HPDE6-E6E7 (cell line): ENCODE data around the gene DUSP14.
"Not testable (repeated sequence)": the region's sequence is repeated elsewhere in the genome, so short reads cannot be mapped to it uniquely, and the experiment has no call there.

ENCODE experiments used
- DNase-seq: peaks from one replicate; pipeline ENCODE4 v3.0.0; 2011; ENCODE audit warnings: missing footprints; ENCODE audit errors: extremely low spot score

Gene DUSP14, protein sequence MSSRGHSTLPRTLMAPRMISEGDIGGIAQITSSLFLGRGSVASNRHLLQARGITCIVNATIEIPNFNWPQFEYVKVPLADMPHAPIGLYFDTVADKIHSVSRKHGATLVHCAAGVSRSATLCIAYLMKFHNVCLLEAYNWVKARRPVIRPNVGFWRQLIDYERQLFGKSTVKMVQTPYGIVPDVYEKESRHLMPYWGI

DNA sequence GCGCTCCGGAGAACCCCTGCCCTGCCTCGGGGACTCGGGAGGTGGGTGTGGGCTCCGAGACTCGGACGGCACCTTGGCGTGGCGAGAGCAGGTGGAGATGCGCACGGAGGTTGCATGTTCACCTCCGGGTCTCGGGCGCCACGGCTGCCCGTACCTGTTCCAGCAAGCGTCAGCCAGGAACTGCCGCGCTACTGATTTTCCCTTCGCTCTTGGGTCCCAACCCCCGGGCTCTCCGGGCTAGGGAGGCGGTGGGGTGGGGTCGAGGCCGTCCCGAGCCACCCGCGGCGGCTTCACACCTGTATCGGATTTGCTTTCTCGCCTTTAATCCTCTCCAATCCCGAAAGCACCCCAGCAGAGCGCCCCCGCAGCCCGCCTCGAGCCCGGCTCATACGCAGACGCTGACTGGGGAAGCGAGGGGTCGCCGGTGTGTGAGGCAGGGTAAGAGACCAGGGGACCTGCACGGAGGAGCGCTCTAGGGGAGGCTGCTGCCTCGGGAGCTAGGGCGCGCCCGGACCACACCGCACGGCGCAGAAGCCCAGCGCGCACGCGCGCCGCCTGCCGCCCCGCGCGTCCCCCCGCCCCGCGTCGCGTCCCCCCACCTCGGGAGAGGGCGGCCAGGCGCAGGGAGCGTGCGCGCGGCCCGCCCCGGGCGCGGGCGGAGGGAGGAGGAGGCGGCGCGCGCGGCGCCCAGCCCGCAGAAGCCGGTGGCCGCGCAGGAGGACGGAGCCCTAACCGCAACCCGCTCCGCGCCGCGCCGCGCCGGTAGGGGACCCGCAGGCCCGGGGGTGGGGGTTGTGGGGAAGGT lies at the start of gene DUSP14:
TSS of gene DUSP14 (plus strand) at position 695 of the 805 bp plus-strand sequence. CDS start 22,382 bp downstream, outside the sequence.
- DNase-seq = peak; percentile 79

DNA sequence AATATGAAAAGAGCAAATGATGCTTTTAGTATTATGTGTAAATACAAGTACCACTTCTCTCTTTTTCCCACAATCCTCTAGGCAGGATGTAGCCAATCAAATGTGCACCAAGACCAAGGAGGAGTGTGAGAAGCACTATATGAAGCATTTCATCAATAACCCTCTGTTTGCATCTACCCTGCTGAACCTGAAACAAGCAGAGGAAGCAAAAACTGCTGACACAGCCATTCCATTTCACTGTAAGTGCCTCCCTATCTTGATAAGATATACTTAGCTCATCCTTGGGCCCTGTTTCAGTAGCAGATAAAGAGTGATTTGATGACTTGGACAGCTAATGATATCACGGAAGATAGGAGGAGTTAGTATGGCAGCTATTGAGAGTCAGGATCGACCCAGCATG lies 49.3 kb upstream of the DUSP14 start:
- DNase-seq = no peak

DNA sequence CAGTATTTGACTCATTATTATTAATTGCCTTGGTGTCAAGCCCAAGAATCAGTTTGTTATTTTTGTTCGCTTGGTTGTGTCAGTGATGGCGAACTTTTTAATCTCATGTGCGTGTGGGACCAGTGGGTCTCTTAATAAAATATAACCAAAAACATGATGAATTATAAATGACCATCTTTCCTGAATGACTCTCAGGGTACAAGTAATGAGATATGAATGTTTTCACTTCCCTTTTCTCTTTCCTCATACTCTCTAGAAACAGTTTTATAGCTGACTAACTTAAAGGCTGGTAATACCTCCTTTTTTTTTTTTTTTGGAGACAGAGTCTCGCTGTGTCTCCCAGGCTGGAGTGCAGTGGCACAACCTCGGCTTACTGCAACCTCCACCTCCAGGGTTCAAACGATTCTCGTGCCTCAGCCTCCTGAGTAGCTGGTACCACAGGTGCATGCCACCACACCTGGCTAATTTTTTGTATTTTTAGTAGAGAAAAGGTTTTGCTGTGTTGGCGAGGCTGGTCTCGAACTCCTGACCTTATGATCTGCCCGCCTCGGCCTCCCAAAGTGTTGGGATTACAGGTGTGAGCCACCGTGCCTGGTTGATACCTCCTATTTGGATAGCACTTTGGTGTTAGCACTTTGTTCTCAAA lies 48.2 kb upstream of the DUSP14 start:
- DNase-seq = not testable (repeated sequence)

DNA sequence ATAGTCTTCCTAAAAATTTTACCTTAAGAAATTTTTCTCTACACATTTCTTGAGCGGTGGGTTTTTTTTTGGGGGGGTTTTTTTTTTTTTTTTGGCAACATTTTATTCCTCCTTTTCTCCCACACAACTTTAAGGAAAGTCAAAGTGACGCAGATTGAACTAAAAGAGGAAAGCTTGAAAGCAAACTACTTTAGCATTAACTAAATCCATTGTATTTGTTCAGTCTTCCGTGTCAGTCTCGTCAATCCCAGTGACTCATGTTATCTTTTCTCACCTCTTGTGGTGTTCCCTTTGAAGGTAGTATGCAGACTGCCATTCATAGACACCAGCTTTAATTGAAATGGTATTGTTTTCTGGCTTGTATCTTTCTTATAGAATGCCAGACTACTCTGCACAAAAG lies 43.7 kb upstream of the DUSP14 start:
- DNase-seq = peak; percentile 64

DNA sequence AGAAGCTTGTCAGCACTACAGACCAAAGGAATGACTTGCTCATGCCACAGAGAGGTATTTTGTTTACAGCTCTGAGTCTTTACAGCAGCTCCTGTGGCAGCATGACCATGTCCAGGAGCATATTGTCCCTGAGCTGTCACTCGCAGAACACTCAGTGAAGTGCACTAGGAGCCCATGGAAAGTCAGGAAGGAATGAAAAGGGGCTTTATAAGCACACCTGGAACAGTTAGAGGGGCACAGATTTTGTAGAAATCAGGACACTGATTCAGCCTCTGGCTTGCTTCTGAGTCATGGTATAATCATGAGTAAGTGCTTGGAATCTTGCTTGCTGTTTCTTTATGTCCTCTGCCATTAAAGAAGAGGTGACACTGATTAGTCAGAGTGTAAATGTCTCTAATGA lies 42.0 kb upstream of the DUSP14 start:
- no peak for DNase-seq

DNA sequence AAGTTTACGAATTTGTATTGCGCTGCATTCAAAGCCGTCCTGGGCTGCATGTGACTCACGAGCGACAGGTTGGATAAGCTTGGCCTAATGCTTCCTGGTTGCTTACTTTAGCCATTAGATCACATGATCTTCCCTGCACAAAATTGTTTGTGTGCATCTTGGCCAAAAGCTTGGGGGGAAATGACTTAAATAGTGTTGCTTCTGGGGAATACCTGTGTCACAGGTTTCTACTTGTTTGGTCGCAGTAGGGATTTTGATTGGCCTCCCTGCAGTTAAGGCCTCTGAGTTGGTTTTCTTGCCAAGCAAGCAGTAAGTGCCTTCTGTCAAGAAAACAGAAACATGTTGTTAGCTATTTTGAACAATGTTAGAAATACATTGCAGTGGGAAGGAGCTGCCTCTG lies 39.6 kb upstream of the DUSP14 start:
- DNase-seq = peak; percentile 76

DNA sequence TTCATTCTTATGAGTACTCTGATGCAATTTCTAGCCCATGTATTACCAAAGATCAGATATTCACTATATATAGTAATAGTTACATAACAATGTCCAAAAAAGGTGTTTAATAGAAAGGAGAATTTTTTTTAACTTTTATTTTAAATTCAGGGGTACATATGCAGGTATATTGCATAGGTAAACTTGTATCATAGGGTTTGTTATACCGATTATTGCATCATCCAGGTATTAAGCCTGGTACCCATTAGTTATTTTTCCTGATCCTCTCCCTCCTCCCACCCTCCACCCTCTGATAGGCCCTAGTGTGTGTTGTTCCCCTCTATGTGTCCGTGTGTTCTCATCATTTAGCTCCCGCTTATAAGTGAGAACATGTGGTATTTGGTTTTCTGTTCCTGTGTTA lies 31.9 kb upstream of the DUSP14 start:
- not testable (repeated sequence) for DNase-seq

DNA sequence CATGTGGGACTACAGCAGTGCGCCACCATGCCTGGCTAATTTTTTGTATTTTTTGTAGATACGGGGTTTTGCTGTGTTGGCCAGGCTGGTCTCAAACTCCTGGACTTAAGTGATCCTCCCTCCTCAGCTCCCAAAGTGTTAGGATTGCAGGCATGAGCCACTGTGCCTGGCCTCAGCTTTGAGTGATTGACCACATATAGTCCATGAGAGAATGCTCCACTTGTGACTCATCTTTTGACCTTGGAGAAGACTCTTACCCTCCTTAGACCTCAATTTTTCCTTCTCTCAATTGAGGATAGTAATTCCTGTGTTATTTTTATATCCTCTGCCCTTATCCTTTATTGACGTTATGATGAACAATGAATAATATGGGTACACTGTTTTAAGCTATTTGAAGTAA lies 30.9 kb upstream of the DUSP14 start:
- DNase-seq = no peak

DNA sequence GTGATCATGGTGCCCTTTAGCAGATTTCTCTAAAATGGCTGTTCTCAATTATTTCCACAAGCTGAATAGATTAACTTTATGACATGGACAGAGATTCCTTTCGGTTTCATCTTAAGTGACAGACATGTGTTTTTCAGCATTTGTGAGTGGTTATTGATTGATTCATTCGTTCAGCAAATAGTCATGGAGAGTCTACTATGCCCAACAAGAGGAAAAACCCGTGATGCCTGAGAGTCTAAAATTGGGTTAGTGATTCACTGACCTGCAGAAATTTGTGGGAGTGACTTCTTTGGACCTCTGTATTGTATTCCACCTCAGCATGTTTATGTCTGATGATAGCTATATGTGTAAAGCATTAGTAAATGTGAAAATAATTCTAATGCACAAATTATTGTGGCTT lies 28.0 kb upstream of the DUSP14 start:
- no peak for DNase-seq

DNA sequence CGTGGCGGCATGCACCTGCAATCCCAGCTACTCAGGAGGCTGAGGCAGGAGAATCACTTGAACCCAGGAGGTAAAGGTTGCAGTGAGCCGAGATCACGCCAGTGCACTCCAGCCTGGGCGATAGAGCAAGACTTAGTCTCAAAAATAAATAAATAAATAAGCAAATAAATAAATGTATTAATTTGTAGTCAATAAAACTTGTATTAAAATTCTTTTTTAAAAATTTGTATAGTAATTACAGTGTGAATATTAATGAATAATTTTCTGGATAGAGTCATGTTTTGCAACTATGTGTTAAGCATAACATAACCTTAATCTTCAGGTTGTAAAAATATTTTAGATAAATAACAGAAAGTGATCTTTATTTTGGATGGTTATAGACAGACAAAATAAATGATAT lies 27.2 kb upstream of the DUSP14 start:
- DNase-seq = no peak

DNA sequence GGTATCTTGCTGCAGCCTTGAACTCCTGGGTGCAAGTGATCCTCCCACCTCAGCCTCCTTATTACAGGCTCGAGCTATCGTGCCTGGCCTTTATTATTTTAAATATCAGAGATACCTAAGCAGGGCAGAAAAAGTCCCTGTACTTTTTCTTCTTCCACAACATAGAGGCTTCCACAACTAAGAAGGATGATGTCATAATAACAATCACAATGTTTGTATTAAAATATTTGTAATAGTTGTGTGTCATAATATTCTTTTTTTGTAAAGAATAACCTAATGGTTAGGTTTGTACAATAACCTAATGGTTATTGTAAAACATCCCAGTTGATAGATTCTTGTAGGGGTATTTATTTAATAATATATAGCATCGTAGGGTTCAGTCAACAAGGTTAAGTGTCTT lies 26.7 kb upstream of the DUSP14 start:
- no peak for DNase-seq

DNA sequence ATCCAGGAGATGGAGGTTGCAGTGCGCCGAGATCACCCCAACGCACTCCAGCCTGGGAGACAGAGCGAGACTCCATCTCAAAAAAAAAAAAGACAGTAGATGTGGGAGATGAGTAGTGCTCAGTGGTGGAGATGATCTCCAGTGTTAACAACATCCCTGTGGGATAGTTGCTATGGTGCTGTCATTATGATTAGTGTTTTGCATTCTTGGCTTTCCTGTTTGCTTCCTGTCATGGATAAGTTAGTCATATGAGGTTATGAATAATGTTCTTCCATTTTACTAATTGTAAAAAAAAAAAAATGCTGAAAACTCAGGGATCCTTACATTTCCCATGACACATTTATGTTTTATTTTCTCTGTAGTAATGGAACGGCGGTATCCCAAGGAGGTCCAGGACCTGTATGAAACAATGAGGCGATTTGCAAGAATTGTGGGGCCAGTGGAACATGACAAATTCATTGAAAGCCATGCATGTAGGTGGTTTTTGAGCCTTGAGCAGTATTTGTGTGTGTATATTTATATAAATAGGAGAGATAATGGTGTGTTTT lies 24.5 kb upstream of the DUSP14 start:
- DNase-seq = peak; percentile 48

DNA sequence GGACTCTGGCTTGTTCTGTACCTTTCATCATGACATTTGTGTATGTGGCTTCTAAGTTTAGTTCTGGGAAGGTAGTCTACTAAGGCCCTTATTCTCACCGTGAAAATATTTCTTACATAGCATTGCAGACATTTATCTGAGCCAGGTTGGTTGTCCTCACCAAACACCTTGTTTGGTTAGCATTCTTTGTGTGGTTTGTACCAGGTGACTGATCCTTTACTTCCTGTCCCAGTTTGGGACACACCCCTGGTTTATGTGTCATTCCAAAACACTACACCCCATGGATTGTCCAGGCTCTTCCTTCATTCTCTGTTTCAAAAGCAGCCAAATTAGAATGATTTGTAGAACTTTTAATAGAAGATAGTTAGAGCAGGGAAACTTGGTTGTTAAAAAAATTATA lies 23.2 kb upstream of the DUSP14 start:
- DNase-seq = no peak

DNA sequence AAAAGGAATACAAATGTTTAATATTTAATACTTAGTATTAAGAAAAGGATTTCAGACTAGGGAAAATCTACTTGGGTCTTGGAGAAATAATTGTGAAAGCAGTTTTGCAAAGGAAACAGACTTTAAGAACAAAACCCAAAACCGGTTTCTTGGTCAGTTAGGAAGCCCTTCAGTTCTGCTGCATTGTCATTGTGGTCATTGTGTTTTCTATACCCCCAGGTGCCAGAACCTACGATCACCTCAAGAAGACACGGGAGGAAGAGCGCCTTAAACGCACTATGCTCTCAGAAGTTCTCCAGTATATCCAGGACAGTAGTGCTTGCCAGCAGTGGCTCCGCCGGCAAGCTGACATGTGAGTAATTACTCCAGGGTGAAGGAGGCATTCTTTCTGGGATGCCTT lies 19.5 kb upstream of the DUSP14 start:
- DNase-seq = no peak

DNA sequence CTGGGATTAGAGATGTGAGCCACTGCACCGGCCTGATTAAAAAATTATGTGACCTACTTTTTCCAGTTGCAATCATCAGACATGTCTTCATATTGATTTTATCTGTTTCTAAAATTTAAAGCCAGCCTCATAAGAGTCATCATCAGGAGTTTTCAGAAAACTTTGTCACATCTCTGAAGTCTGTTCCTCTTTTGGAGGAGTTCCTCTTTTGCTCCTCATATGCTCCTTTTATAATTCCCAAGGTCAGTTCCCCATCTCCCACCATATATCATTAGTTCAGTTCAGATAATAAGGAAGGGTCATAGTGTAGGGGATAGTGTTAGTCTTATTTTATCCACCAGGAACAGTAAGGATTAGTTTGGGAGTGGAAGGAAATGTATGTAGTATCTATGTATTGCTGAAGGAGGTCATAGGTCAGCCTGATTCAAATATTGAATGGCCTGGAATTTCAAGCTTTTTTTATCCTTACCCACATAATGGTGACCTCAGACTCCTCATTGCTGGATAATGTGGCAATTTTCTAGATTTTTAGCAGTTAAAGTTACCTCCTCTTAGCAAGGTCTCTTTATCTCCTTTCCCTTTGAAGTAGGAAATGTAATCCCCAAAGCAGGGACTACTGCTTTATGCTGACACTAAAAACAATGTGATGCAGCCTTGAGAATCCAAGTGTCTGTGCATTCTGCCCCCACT lies 13.8 kb upstream of the DUSP14 start:
- DNase-seq = no peak

DNA sequence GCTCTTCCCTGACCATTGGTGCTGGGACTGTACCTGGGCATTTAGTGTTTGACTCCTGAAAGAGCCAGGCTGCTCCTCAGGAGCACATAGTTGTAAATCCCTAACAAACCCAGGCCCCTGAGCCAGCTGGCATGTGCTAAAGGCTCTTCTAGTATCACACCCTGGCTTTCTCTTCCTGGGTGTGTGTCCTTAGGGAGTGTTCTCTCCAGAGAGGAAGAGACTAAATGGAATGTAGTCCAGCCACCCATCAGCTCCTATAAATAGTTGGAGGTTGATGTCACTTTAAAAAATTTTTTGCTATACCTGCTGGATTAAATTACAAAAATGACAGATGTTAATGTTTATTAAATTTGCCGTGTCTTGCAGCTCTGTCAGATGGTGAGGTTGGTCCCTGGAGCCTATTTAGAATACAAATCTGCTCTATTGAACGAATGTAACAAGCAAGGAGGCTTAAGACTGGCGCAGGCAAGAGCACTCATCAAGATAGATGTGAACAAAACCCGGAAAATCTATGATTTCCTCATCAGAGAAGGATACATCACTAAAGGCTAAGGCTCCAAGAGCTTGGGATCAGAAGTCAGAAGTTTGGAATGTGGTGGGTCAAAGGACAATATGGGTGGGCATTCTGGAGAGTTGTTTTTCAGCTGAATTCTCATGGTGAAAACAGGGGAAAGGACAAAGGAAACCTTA lies 13.1 kb upstream of the DUSP14 start:
- DNase-seq = no peak

DNA sequence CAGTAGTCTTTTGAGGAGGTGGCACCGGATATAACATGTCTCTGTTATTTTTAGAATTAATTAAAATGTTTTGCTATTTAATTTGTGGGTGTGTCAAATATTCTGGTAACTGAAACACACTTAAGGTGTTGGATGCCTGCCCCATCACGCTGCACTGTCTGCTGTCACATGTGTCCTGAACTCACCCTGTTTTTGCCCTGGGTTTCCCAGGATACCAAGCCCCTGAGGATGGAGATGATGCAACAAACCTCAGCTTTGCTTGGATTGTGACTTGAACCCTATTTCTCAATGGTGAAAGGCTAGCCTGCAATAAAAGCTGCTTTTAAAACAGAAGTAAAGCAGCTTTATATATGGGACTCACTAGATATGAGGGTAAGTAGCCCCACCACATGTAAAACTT lies 11.5 kb upstream of the DUSP14 start:
- no peak for DNase-seq

DNA sequence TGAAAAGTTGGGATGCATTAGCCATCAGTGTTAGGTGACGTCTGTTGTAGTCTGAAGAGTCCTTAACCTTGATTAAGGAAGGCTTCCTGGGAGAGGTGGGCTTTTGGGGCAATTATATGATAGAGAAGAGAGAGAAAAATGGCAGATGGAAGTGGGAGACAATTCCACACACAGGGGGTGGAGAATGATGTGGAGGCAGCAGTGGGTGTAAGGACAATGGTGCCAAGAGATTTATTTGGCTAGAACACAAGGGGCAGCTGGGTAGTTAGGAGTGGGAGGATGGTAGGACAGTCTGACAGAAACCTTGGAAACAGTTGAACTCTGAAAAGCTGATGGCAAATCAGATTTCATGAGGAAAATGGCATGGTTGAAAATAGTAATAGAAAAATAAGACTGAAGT lies 10.7 kb upstream of the DUSP14 start:
- no peak for DNase-seq

DNA sequence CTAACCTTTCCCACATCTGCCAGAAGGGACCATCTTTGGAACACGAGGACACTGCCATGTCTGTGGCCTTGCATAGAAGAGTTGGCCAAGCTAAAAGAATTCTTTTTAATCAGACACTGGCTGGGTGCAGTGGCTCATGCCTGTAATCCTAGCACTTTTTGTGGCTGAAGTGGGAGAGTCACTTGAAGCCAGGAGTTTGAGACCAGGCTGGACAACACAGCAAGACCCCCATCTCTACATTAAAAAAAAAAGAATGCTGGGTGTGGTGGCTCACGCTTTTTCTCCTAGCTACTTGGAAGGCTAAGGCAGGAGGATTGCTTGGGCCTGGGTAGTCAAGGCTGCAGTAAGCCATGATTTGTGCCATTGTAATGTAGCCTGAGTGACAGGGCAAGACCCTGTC lies 9.3 kb upstream of the DUSP14 start:
- DNase-seq = no peak

DNA sequence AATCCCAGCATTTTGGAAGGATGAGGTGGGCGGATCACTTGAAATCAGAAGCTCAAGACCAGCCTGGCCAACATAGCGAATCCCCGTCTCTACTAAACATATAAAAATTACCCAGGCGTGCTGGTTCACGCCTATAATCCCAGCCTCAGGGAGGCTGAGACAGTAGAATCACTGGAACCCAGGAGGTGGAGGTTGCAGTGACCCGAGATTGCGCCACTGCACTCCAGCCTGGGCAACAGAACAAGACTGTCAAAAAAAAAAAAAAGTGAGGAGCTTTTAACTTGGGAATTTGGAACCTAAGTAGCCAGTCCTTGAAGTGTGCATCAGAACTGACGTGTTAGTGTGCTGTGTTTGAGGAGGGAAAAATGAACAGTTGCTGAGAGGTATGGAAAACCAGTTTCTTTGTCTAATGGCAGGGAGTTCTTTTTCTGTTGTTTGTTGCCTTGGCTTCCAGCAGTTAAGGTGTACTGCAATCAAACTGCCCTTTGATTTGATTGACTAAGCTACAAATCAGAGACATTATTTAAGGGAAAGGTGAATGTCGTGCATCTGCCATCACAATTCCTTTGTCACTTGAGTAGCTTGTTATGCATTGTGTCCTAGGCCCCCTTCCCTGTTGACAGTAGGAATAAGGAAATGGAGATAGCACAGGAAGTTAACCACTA lies 8.6 kb upstream of the DUSP14 start:
- no peak for DNase-seq
